Measurements from ENCODE around the gene NEK6. TPM values are rescaled to one million over a fixed set of nuclear protein-coding genes. Genes with fewer than 3 reads are reported as not detected.

The NEK6 gene
- total and polyA plus RNA-seq, 12 donors, result 4.0 to 27.2 (median 15.1) TPM

- Histone ChIP-seq H3K27me3 (no peaks in the 10 kb centered on the region), H3K9me3 (replicated peaks in 1 of 3) (no peaks in the 10 kb centered on the region), H3K36me3 (replicated peaks in 1 of 2) (peaks cover 0 to 30% of the 10 kb centered on the region in 2 donors), H3K4me1 (replicated peaks in 1 of 2) (no peaks in the 10 kb centered on the region), H3K4me3 (no peak overlapping the region), H3K27ac (no peak overlapping the region)
- DNase-seq, result no peak
- 89 to 90% (median 89%) methylated on average over 4 to 21 of the region's 21 CpGs; no CpG with 5 or more reads in 1 of the 4 donors for WGBS, 4 donors
- TF ChIP-seq POLR2A (IDR thresholded peaks at IDR 0.05), result no peak
- intact Hi-C loops (cut with DNase I), result no loop called here
These were observed 68.6 kb downstream of the NEK6 start for GRCh38 chr9:124326378-124326777.

GRCh38 chr9:124327491-124327890, 69.7 kb downstream of the NEK6 start:
- Histone ChIP-seq H3K27ac (no peak overlapping the region), H3K36me3 (replicated peaks in 1 of 2) (peaks cover 0 to 20% of the 10 kb centered on the region in 2 donors), H3K9me3 (replicated peaks in 1 of 3) (no peaks in the 10 kb centered on the region), H3K4me3 (no peak overlapping the region), H3K4me1 (replicated peaks in 1 of 2) (no peaks in the 10 kb centered on the region), H3K27me3 (no peaks in the 10 kb centered on the region)
- no peak for DNase-seq
- WGBS, 4 donors, result 67 to 75% (median 72%) methylated on average over 1 to 9 of the region's 9 CpGs
- intact Hi-C loops (cut with DNase I), result no loop called here
- TF ChIP-seq CTCF (IDR thresholded peaks at IDR 0.05) (no peak), POLR2A (IDR thresholded peaks at IDR 0.05) (no peak)

GRCh38 chr9:124328285-124328684, 70.5 kb downstream of the NEK6 start:
- no peaks in the 10 kb centered on the region for H3K27me3 ChIP-seq
- WGBS, 4 donors, result 89 to 92% (median 91%) methylated on average over 8 to 12 of the region's 12 CpGs
- TF ChIP-seq CTCF (IDR thresholded peaks at IDR 0.05) (no peak), POLR2A (IDR thresholded peaks at IDR 0.05) (no peak)
- H3K36me3 ChIP-seq (replicated peaks in 1 of 2), result peaks cover 0 to 20% of the 10 kb centered on the region in 2 donors
- no peaks in the 10 kb centered on the region for H3K9me3 ChIP-seq (replicated peaks in 1 of 3)
- H3K4me3 ChIP-seq, result no peak overlapping the region
- no peak overlapping the region for H3K27ac ChIP-seq
- DNase-seq, result no peak
- no peaks in the 10 kb centered on the region for H3K4me1 ChIP-seq (replicated peaks in 1 of 2)
- intact Hi-C loops (cut with DNase I), result no loop called here

- no peaks in the 10 kb centered on the region for H3K4me1 ChIP-seq (replicated peaks in 1 of 2)
- intact Hi-C loops (cut with DNase I), result no loop called here
- H3K4me3 ChIP-seq, result no peak overlapping the region
- H3K27me3 ChIP-seq, result no peaks in the 10 kb centered on the region
- H3K27ac ChIP-seq, result no peak overlapping the region
- 87 to 90% (median 89%) methylated on average over 17 to 19 of the region's 19 CpGs for WGBS, 4 donors
- H3K36me3 ChIP-seq (replicated peaks in 1 of 2), result peaks cover 0 to 20% of the 10 kb centered on the region in 2 donors
- TF ChIP-seq CTCF (IDR thresholded peaks at IDR 0.05), result no peak
- H3K9me3 ChIP-seq (replicated peaks in 1 of 3), result no peaks in the 10 kb centered on the region
- DNase-seq, result no peak
These were observed 71.5 kb downstream of the NEK6 start for GRCh38 chr9:124329206-124329792.

All from adrenal gland (tissue), 12 donors.